Stimulated activated CD8-positive, alpha-beta memory T cell treated with anti-CD3 and anti-CD28 coated beads, Interleukin-4, amount 100 ng/mL, for 24 hours (primary cell): ENCODE data around the gene CBLN3.

ENCODE experiments used
- DNase-seq: peaks from one replicate; pipeline ENCODE4 v3.0.0-alpha.2; 2020; ENCODE audit warnings: low read depth

CBLN3 gene

DNA sequence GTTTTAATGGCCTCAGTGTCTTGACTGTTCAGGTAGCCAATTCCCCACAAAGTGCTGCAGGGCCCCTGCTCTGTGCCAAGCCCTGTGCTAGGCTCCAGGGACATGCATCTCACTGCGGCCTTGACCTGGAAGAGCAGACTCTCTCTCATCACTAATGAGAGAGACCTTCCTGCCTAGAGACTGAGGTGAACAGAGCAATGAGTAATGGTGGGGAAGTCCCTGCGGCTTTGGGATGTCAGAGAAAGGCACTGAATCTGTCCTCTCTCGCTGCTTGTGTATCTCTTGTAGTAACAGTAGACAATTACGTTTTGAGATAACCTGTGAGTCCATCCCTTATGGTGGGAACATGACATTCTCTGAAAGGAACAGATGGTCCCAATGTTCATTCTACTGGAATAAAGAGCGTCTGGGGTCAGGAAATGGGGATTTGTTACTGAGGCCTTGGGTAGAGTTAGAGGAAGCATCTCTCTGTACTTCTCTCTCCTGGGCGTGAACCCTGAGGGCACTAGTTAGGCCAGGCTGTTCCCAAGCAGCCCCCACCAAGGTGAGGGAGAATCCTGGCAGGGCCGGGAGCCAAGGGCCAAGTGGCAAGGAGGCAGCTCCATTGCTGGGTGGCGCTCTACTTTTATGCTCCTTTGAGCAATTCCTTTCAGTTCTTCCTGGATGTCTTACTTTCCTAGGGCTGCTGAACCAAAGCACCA is 48.0 kb downstream of the CBLN3 start:
- no peak for DNase-seq

DNA sequence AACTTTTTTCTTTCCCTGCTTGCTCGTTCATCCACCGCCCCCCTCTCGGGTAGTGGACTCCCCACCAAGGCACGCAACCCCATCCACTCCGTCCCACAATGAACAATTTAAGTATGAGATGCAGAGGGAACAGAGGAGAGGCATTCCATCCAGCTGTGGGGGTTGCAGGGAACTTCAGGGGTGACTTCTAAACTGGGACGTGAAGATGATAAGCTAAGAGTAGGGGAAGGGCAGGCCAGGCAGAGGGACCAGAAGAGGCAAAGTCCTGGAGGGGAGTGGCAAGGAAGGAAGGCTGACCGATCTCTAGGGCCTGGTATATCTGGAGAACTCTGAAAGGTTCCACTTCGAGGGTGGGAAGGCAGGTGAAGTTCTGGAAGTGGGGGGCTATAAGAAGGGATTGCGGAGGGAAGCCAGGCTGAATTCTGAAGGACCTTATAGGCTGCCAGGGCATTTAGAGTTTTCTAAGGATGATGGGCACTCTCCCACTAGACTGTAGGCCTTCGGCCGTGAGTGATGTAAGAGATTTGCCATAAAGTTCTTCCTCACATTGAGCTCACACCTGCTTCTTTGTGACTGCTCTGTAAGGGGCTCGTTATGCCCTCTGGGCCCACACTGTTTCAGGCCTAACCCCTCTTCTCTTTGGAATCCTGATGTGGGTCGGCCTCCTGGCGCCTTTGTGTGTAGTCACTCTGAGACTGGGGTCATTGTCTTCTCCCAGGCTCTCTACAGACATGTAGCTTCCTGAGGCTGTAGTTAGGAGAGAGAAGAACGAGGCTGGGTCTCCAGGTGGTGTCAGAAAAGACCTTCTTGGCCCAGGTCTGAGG is 49.3 kb downstream of the CBLN3 start:
- no peak for DNase-seq

DNA sequence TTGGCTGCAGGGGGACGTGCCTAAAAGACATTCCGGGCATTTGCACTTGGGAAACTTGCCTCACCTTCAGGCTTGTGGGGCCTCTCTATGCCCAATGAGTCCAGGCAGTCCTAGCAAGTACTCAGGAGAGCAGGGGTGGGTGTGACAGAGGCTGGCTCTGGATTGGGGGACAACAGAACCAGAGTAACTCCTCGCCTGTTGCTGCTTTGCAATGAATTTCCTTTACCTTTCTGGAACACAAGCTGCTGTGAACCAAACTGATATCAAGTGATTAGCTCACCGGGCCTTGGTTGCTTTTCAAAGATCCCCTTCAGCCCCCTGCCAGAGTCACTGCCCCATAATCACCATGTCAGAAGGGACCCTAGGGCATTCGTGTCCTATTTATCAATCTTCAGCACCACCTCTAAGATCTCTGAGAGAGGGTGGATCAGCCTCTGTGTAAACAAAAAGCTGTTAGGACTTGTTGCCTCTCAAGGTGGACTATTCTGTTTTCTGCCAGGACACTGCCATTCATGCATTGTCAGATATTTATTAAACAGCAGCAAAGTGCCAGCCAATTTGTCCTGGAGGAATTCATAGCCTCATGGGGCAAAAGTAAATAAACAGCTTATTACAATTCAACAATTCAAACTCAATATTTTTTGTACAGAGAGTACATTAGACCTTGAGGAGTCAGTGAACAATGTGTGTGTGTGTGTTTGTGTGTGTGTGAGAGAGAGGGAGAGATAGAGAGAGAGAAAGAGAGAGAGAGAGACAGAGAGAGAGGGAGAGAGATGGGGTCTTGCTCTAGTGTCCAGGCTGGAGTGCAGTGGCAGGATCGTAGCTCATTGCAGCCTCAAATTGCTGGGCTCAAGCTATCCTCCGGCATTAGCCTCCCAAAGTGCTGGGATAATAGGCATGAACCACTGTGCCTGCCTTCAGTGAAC is 50.2 kb downstream of the CBLN3 start:
- no peak for DNase-seq

DNA sequence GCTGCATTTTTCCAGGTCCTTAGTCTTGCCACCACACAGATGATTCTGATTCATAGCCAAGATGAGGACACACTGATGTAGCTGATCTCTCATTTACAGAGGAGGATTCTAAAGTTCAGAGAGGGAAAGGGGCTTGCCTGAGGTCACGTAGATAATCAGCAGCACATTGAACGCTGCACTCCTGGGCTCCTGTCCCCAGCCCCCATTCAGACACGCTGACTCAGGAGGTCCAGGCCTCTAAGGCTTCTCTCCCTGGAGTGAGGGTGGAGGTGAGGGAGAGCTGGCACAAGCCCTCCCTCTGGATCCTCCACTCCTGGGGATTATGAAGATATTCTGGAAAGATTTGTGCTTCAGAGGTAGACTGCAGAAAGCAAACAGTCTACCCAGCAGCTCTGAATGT is 51.1 kb downstream of the CBLN3 start:
- DNase-seq = no peak

DNA sequence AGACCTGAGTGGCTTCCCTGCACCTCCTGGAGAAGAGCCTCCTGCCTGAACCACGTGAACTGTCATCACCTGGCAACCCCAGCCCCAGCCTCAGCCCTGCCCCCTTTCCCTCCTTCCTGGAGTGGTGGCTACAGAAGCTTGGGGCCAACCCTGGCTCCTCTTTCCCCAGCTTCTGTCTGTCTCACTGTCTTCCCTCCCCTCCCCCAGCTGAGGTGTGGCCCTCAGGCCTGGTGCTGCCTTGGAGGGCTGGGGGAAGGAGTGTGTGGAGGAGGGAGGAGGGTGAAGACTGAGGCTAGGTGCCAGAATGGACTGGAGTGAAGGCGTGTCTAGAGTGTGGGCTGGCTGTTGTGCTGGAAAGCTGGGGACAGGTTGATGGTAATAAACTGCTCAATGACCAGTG is 51.8 kb downstream of the CBLN3 start:
- DNase-seq = no peak

DNA sequence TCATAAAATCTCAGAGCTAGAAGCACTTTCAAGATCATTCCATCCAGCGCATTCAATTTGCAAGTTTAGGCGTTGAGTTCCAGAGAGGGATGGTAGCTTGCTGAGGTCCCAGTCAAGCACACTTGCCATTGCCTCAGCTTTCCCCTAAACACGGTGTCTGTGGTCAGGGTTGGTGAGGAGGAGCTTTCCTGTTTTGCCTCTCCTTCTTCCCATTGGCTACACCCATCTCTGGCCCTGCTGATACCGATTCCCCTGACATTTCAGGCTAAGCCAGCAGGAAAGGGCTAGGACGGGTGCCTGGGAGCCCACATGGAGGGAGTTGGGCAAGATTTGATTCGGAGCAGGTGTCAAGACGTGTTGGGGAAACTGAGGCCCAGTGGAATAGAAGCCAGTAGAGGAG is 52.3 kb downstream of the CBLN3 start:
- no peak for DNase-seq
